HG03432 (cell line): ENCODE measurements around the gene ODF2.
A peak's percentile ranks its signal among the peaks of the same experiment; 100 is the strongest.
"Not testable (repeated sequence)": the region's sequence is repeated elsewhere in the genome, so short reads cannot be mapped to it uniquely, and the experiment has no call there.

Source experiments
- ATAC-seq: cut with Tn5 transposase; IDR thresholded peaks from one replicate; pipeline ENCODE4 v1.9.1; 2021; ENCODE audit warnings: mild to moderate bottlenecking, moderate library complexity; ENCODE audit not compliant: unreplicated experiment

The ODF2 gene

GRCh38 chr9:128455849-128456612 is at the start of gene ODF2:
Gene ODF2 (plus strand): TSS chr9:128456006. CDS start chr9:128456092, 86 bp downstream.
- peak; percentile 84 for ATAC-seq

GRCh38 chr9:128406848-128407391 is 48.9 kb upstream of the ODF2 start:
- ATAC-seq, result no peak

DNA sequence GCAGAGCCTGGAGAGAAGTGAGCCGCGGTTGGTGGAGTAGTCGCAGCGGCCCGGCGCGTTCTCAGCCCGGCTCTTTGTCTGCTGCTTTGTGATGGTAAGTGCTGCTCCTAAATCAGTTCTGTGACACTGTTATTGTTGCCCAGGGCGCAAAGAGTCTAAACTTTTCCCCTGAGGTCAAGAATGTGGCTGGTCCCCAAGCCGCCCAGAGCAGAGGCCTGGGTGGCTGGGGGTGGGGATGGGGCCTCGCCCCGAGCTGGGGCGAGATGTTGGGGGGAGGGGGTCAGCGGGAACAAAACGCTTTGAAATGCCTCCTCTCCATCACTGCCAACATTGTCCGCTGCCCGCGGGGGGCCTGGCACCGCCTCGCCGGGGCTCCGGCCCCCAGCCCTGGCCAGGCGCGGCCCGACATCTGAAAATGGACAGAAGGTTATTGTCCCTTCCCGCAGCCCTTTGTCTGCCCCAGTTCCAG is 46.8 kb upstream of the ODF2 start:
- no peak for ATAC-seq

- no peak for ATAC-seq
Observed at GRCh38 chr9:128409450-128409849, 46.4 kb upstream of the ODF2 start.

GRCh38 chr9:128409978-128410377 is 45.8 kb upstream of the ODF2 start:
- ATAC-seq, result no peak

GRCh38 chr9:128411364-128412119 is 44.3 kb upstream of the ODF2 start:
- no peak for ATAC-seq

GRCh38 chr9:128412120-128412790 is 43.6 kb upstream of the ODF2 start:
- ATAC-seq, result no peak

- ATAC-seq, result not testable (repeated sequence)
Observed at GRCh38 chr9:128413728-128414127, 42.1 kb upstream of the ODF2 start.

- no peak for ATAC-seq
Observed at GRCh38 chr9:128414461-128414860, 41.3 kb upstream of the ODF2 start.

- ATAC-seq, result no peak
Observed at GRCh38 chr9:128415281-128415680, 40.5 kb upstream of the ODF2 start.

- ATAC-seq, result no peak
Observed at GRCh38 chr9:128416014-128416413, 39.8 kb upstream of the ODF2 start.

GRCh38 chr9:128416432-128417019 is 39.3 kb upstream of the ODF2 start:
- no peak for ATAC-seq

DNA sequence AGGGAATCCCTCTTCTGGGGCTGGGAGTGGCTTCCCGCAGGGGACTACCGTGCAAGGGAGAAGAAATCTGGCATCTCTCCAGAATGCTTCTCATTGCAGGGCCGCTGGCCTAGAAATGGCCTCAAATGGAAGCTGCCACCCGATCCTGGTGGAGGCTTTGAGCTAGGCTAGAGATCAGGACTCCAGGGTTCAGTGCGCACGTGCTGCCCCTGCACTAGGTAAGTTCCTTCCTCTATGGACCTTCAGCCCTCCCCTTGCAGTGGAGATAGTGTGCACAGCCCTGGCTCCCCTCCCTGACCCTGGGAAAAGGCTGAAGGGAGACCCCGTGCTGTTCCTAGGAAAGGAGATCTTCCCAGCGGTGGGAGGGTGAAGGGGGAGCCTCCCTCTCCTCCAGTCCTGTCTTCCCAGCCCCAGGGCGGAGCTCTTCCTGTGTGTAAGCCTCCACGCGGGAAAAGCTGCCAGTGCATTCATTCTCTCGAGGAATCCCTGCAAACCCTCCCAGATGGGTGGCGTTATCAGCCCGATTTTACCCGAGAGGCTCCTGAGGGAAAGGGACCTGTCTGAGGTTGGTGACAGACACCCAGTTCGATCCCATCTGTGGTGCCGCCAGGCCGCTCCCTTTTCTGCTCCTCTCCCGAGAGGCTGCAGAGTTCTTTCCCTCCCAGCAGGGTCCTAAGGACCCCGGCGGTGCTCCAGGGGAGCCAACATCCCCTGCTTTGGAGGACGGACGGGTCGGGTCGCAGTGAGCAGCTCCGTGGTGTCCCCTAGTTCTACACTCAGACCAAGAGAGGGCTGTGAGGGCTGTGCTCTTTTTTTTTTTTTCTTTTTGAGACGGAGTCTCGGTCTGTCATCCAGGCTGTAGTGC is 36.5 kb upstream of the ODF2 start:
- no peak for ATAC-seq

- peak; percentile 76 for ATAC-seq
Observed at GRCh38 chr9:128420060-128420650, 35.7 kb upstream of the ODF2 start.

DNA sequence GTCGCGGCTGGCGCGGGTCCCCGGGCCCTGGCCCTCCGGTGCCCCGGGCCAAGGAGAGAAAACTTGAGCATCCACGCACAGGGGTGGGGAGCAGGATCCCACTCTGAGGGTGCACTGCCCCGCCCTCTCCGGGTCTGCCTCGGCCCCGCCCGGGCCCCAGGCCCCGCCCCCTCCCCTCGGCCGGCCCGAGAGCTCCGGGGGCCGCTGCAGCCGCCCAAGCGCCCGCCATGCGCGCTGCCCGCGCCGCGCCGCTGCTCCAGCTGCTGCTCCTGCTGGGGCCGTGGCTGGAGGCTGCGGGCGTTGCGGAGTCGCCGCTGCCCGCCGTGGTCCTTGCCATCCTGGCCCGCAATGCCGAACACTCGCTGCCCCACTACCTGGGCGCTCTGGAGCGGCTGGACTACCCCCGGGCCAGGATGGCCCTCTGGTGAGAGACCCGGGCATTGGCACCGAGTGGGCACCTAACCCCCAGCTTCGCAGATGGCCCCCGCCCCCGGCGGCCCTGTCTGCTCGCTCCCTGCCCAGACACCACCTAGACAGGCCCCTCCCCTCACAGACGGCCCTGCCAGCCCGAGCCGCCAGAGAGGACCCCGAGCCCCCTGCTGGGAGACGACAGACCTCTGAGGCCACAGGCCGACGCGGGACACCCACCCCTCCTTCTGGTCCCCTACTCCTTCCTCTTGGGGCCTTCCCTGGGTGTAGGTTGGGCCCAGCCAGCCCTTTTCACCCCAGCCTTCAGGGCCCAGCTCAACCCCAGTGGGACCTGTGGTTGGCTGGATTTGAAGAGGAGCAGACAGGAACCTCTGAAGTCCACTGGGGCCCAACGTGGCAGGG is 34.9 kb upstream of the ODF2 start, which contains the start of gene CERCAM:
TSS of gene CERCAM (plus strand) at position 207 of the 831 bp plus-strand sequence. CDS start at position 228, 21 bp downstream.
- peak; percentile 67 for ATAC-seq

DNA sequence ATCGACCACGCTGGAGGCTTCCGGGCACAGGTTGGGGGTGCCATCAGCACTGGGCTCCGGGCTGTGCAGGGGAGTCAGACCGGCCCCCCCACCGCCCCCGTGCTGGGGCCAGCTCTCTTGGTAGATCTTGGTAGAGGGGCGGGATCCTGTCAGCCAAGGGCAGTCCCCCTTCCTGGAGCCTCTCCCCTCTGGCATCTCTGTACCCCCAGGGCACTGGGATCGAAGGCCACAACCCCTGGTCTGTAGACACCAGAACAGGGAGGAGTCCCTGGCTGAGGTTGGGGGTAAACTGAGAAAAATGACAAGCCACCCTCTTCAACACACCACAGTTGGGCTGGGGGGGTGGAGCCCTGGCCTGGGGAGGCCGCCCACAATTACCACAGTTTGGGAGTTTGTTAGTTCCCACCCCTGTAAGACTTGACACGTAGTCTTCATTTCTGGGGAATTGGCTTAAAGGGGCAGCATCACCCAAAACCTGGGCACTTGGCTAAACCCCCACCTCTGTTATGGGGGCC is 34.3 kb upstream of the ODF2 start:
- ATAC-seq, result peak; percentile 18

GRCh38 chr9:128422022-128422782 is 33.6 kb upstream of the ODF2 start:
- ATAC-seq, result not testable (repeated sequence)

DNA sequence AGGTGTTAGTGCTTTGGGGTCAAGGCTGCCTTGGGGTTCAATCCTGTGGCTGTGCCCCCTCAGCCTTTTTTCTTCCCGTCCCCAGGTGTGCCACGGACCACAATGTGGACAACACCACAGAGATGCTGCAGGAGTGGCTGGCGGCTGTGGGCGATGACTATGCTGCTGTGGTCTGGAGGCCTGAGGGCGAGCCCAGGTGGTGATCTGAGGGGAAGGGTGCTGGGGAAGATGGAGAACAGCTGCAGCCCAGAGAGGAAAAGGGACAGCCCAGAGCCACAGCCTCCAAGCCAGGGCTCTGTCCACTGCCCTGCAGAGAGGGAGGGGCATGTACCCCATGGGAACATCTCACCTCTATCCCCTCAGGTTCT is 33.0 kb upstream of the ODF2 start:
- ATAC-seq, result no peak
